ENCODE results near the gene WDR45B.

The WDR45B gene

DNA sequence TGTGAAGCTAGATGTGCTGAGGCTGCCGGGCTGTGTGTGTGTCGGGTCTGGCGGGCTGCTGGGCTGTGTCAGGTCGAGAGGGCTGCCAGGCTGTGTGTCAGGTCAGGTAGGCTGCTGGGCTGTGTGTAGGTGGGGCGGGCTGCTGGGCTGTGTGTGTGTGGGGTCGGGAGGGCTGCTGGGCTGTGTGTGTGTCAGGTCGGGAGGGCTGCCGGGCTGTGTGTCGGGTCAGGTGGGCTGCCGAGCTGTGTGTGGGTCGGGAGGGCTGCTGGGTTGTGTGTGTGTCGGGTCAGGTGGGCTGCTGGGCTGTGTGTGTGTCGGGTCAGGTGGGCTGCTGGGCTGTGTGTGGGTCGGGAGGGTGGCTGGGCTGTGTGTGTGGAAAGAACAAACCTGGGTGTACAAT is 8.6 kb downstream of the WDR45B start:
- Histone ChIP-seq H3K4me1 (ENCODE audit: control insufficient read depth, low read length) (no peaks in the 10 kb centered on the region), H3K4me2 (ENCODE audit: low read length) (no peak overlapping the region), H3K9me3 (ENCODE audit: control insufficient read depth, insufficient read depth, low read length) (no peaks in the 10 kb centered on the region), H3F3A (ENCODE audit: control insufficient read depth, insufficient read depth) (no peaks in the 10 kb centered on the region), H3K36me3 (ENCODE audit: control insufficient read depth, low read length) (peaks cover 71% of the 10 kb centered on the region), H3K4me3 (ENCODE audit: low read length) (no peak overlapping the region), H3K27ac (ENCODE audit: low read depth, low read length) (no peak overlapping the region), H3K79me2 (ENCODE audit: control insufficient read depth, low read length) (peaks cover 98% of the 10 kb centered on the region), H4K20me1 (ENCODE audit: control insufficient read depth, insufficient read depth, low read depth, low read length) (0 out of 2 replicates have a peak, but pooled peaks cover 5% of the 10 kb centered on the region), H3K9me2 (replicated peaks; ENCODE audit: control insufficient read depth, low read length) (no peaks in the 10 kb centered on the region), H3K27me3 (ENCODE audit: control insufficient read depth, low read length) (no peaks in the 10 kb centered on the region)
- TF ChIP-seq, protein P1, sequence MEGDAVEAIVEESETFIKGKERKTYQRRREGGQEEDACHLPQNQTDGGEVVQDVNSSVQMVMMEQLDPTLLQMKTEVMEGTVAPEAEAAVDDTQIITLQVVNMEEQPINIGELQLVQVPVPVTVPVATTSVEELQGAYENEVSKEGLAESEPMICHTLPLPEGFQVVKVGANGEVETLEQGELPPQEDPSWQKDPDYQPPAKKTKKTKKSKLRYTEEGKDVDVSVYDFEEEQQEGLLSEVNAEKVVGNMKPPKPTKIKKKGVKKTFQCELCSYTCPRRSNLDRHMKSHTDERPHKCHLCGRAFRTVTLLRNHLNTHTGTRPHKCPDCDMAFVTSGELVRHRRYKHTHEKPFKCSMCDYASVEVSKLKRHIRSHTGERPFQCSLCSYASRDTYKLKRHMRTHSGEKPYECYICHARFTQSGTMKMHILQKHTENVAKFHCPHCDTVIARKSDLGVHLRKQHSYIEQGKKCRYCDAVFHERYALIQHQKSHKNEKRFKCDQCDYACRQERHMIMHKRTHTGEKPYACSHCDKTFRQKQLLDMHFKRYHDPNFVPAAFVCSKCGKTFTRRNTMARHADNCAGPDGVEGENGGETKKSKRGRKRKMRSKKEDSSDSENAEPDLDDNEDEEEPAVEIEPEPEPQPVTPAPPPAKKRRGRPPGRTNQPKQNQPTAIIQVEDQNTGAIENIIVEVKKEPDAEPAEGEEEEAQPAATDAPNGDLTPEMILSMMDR (IDR thresholded peaks at IDR 0.05; ENCODE audit: low read depth, low read length, poor library complexity, severe bottlenecking): no peak
- TF ChIP-seq EZH2phosphoT487 (IDR thresholded peaks at IDR 0.05; ENCODE audit: borderline replicate concordance, low read length): no peak

DNA sequence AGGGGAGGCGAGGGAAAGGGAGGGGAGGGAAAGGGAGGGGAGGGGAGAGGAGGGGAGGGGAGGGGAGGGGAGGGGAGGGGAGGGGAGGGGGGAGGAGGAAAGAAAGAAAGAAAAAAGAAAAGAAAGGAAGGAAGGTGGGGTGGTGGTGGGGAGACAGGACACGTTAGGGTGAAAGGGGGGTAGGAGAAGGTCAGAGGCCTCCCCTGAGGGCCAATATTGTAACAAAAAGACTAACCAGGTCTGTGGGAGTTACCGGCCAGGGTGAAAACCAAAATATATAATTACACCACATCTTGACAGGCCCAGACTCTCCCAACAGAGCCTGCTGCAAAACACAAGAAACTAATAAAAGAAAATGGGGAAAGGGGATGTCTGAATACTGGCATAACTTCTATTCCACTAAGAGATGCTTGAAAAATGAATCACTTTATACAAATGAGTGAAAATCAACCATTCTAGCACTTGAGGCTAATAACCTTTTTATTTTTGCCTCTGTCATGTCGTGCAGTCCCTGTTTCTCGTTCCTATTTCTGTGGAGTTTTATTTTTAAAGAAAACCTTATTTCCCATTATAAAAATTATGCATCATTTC is 10.0 kb downstream of the WDR45B start:
- TF ChIP-seq, protein P1 (IDR thresholded peaks at IDR 0.05; ENCODE audit: low read depth, low read length, poor library complexity, severe bottlenecking): no peak
- no peak for TF ChIP-seq EZH2phosphoT487 (IDR thresholded peaks at IDR 0.05; ENCODE audit: borderline replicate concordance, low read length)
- H4K20me1 ChIP-seq (ENCODE audit: control insufficient read depth, insufficient read depth, low read depth, low read length): 0 out of 2 replicates have a peak, but pooled peaks cover 5% of the 10 kb centered on the region
- no peaks in the 10 kb centered on the region for H3K9me2 ChIP-seq (replicated peaks; ENCODE audit: control insufficient read depth, low read length)
- H3K4me2 ChIP-seq (ENCODE audit: low read length): no peak overlapping the region
- H3K4me3 ChIP-seq (ENCODE audit: low read length): no peak overlapping the region
- H3K27ac ChIP-seq (ENCODE audit: low read depth, low read length): no peak overlapping the region
- H3K36me3 ChIP-seq (ENCODE audit: control insufficient read depth, low read length): peaks cover 66% of the 10 kb centered on the region
- H3K79me2 ChIP-seq (ENCODE audit: control insufficient read depth, low read length): peaks cover 96% of the 10 kb centered on the region
- no peaks in the 10 kb centered on the region for H3K9me3 ChIP-seq (ENCODE audit: control insufficient read depth, insufficient read depth, low read length)
- H3K27me3 ChIP-seq (ENCODE audit: control insufficient read depth, low read length): no peaks in the 10 kb centered on the region
- H3K4me1 ChIP-seq (ENCODE audit: control insufficient read depth, low read length): no peaks in the 10 kb centered on the region
- no peaks in the 10 kb centered on the region for H3F3A ChIP-seq (ENCODE audit: control insufficient read depth, insufficient read depth)

DNA sequence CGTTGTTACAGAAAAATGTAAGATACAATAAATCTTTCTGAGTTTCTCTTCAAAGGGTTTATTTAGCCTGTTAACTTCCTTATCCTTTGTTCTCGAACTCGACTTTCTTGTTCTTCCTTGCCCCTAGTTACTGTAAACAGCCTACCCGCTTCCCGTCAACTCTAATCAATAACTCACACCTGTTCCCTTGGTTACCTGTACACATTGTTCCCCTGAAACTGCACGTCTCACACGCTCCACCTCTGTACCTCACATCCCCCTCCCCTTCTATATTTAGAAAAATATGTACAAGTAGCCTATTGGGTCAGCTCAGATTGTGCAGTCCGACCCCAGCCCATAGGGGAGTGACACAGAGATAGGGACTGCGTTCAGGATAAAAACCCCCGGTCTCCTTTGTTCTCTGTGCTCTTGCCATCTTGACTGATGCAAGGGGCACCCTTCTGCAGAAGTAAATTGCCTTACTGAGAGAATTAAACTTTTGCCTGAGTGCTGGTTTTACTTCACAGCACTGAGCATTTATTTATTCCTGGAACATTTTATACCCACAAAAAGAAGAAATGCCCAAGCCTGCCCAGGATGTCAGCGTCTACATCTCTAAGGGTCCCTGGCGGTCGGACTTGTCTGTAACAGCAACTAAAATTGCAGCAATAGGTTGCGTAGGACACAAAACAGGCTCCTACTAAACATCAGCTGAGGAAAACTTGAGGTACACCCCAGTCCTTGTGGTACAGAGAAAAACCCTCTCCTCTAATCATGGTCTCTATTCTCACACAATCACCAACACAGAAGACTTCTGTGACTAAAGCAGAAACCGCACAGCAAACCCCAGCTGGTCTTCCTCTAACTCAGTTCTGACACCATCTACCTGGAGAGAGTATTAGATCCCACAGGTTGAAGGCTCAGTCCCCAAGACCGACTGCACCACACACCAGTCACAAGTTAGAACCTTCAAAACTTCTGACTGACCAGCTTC is 11.3 kb downstream of the WDR45B start:
- Histone ChIP-seq H3F3A (ENCODE audit: control insufficient read depth, insufficient read depth) (no peaks in the 10 kb centered on the region), H3K4me2 (ENCODE audit: low read length) (no peak overlapping the region), H3K79me2 (ENCODE audit: control insufficient read depth, low read length) (peaks cover 95% of the 10 kb centered on the region), H3K27ac (ENCODE audit: low read depth, low read length) (no peak overlapping the region), H3K36me3 (ENCODE audit: control insufficient read depth, low read length) (peaks cover 61% of the 10 kb centered on the region), H4K20me1 (ENCODE audit: control insufficient read depth, insufficient read depth, low read depth, low read length) (0 out of 2 replicates have a peak, but pooled peaks cover 5% of the 10 kb centered on the region), H3K27me3 (ENCODE audit: control insufficient read depth, low read length) (no peaks in the 10 kb centered on the region), H3K4me1 (ENCODE audit: control insufficient read depth, low read length) (no peaks in the 10 kb centered on the region), H3K9me3 (ENCODE audit: control insufficient read depth, insufficient read depth, low read length) (no peaks in the 10 kb centered on the region), H3K9me2 (replicated peaks; ENCODE audit: control insufficient read depth, low read length) (no peaks in the 10 kb centered on the region), H3K4me3 (ENCODE audit: low read length) (no peak overlapping the region)
- TF ChIP-seq, protein P1 (IDR thresholded peaks at IDR 0.05; ENCODE audit: low read depth, low read length, poor library complexity, severe bottlenecking): no peak
- TF ChIP-seq EZH2phosphoT487 (IDR thresholded peaks at IDR 0.05; ENCODE audit: borderline replicate concordance, low read length): no peak

Data from DOHH2 (cell line).